ENCODE data around the gene DFFA. TPM values are rescaled to one million over a fixed set of nuclear protein-coding genes. Genes with fewer than 3 reads are reported as not detected.
A peak's percentile ranks its signal among the peaks of the same experiment; 100 is the strongest.

DFFA gene
- total and polyA plus RNA-seq, 2 donors (not counting 1 experiment from before 2014, with no cell fraction given) = 27.8 to 33.5 TPM

DNA sequence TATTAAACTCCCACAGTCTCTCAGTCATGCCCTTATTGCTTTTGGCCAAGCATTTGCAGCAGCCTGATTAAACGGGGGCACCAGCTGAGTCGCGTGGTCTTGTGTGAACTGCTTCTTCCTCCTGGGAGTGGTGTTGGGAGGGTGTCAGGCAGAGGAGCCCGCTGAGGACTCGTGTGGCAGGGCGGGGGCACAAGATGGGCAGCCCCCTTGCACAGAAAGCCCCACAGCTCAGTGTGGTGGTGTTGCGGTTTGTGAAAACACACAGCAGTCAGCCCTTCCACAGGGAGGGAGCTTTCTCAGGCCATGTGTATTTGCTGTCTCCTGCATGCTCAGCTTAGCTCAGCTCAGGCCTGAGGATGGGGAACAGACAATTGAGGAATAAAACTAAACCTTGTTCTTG is 24.8 kb upstream of the DFFA start:
- H3K9me3 ChIP-seq (ENCODE audit: control insufficient read depth, insufficient read depth, low read depth, low read length) = no peaks in the 10 kb centered on the region
- DNase-seq (ENCODE audit: low read depth in 2 of 2) = no peak
- H2AFZ ChIP-seq (ENCODE audit: low read length) = no peak overlapping the region
- TF ChIP-seq, protein P1, sequence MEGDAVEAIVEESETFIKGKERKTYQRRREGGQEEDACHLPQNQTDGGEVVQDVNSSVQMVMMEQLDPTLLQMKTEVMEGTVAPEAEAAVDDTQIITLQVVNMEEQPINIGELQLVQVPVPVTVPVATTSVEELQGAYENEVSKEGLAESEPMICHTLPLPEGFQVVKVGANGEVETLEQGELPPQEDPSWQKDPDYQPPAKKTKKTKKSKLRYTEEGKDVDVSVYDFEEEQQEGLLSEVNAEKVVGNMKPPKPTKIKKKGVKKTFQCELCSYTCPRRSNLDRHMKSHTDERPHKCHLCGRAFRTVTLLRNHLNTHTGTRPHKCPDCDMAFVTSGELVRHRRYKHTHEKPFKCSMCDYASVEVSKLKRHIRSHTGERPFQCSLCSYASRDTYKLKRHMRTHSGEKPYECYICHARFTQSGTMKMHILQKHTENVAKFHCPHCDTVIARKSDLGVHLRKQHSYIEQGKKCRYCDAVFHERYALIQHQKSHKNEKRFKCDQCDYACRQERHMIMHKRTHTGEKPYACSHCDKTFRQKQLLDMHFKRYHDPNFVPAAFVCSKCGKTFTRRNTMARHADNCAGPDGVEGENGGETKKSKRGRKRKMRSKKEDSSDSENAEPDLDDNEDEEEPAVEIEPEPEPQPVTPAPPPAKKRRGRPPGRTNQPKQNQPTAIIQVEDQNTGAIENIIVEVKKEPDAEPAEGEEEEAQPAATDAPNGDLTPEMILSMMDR (conservative IDR thresholded peaks at IDR 0.05 in 1 of 2, IDR thresholded peaks at IDR 0.05 in 1 of 2; ENCODE audit: low read depth in 1 of 2, low read length in 2 of 2) = no peak
- H3K79me2 ChIP-seq (ENCODE audit: control insufficient read depth, insufficient read depth, low read length) = peaks cover 16% of the 10 kb centered on the region
- no peaks in the 10 kb centered on the region for H3K4me1 ChIP-seq (ENCODE audit: control insufficient read depth, extremely low read depth, insufficient read depth, low read length)
- no peak overlapping the region for H3K4me3 ChIP-seq (replicated peaks in 1 of 4; ENCODE audit: control extremely low read depth in 1 of 4, insufficient read depth in 1 of 4, low read depth in 3 of 4, low read length in 4 of 4)
- H3K4me2 ChIP-seq (ENCODE audit: extremely low read depth, insufficient read depth, low read length) = no peak overlapping the region
- H3K9ac ChIP-seq (ENCODE audit: insufficient read depth, low read length) = no peak overlapping the region
- H3K36me3 ChIP-seq (ENCODE audit: control insufficient read depth, insufficient read depth, low read length) = peaks cover 2% of the 10 kb centered on the region
- no peak overlapping the region for H3K27ac ChIP-seq (ENCODE audit: insufficient read depth, low read length)
- no peaks in the 10 kb centered on the region for H4K20me1 ChIP-seq (ENCODE audit: control insufficient read depth, extremely low read depth, insufficient read depth, low read length)
- no peaks in the 10 kb centered on the region for H3K27me3 ChIP-seq (ENCODE audit: control insufficient read depth, insufficient read depth, low read length)

DNA sequence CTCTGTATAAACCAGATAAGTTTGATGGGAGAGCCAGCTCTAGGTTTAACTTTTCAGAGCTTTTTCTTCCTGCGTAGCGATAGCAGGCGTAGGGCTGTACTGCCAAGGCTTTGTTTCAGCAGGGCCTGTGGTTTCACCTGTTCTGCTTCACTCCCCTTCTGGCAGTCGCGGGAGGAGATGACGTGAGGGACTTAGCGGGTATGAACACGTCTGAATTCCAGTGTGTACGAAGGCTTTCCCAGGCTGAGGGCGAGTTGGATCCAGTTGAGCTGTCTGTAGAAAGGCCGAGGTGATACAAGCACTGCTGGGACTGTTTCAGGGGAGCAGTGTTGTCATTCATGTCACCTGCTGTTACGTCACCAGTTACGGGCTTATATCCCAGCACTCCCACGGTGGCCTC is 23.6 kb upstream of the DFFA start:
- TF ChIP-seq, protein P1 (conservative IDR thresholded peaks at IDR 0.05 in 1 of 2, IDR thresholded peaks at IDR 0.05 in 1 of 2; ENCODE audit: low read depth in 1 of 2, low read length in 2 of 2) = no peak
- no peak for TF ChIP-seq EZH2 (IDR thresholded peaks at IDR 0.05; ENCODE audit: low read length, missing control alignments)
- no peaks in the 10 kb centered on the region for H3K27me3 ChIP-seq (ENCODE audit: control insufficient read depth, insufficient read depth, low read length)
- peaks cover 2% of the 10 kb centered on the region for H3K36me3 ChIP-seq (ENCODE audit: control insufficient read depth, insufficient read depth, low read length)
- H3K4me3 ChIP-seq (replicated peaks in 1 of 4; ENCODE audit: control extremely low read depth in 1 of 4, insufficient read depth in 1 of 4, low read depth in 3 of 4, low read length in 4 of 4) = no peak overlapping the region
- no peaks in the 10 kb centered on the region for H3K9me3 ChIP-seq (ENCODE audit: control insufficient read depth, insufficient read depth, low read depth, low read length)
- H3K4me2 ChIP-seq (ENCODE audit: extremely low read depth, insufficient read depth, low read length) = no peak overlapping the region
- no peak overlapping the region for H3K9ac ChIP-seq (ENCODE audit: insufficient read depth, low read length)
- peaks cover 16% of the 10 kb centered on the region for H3K79me2 ChIP-seq (ENCODE audit: control insufficient read depth, insufficient read depth, low read length)
- H4K20me1 ChIP-seq (ENCODE audit: control insufficient read depth, extremely low read depth, insufficient read depth, low read length) = no peaks in the 10 kb centered on the region
- no peak overlapping the region for H3K27ac ChIP-seq (ENCODE audit: insufficient read depth, low read length)
- no peak overlapping the region for H2AFZ ChIP-seq (ENCODE audit: low read length)
- DNase-seq (ENCODE audit: low read depth in 2 of 2) = no peak
- H3K4me1 ChIP-seq (ENCODE audit: control insufficient read depth, extremely low read depth, insufficient read depth, low read length) = no peaks in the 10 kb centered on the region

DNA sequence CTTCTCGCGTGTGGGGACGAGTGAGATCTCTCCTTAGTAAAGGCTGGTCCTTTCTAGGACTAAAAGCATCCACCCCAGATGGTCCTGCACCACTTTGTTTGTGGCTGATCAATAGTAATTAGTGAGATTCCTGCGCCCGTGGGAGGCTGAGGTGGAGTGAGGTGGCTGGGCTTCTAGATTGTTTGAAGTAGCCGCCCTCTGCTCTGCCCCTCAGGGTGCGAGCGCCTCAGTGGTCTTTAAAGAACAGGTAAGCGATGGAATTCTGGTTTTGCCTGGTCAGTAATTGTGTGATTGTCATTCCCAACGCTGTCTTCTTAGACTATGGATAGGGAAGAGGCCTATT is 23.1 kb upstream of the DFFA start:
- no peaks in the 10 kb centered on the region for H3K4me1 ChIP-seq (ENCODE audit: control insufficient read depth, extremely low read depth, insufficient read depth, low read length)
- H3K9ac ChIP-seq (ENCODE audit: insufficient read depth, low read length) = no peak overlapping the region
- H3K4me3 ChIP-seq (replicated peaks in 1 of 4; ENCODE audit: control extremely low read depth in 1 of 4, insufficient read depth in 1 of 4, low read depth in 3 of 4, low read length in 4 of 4) = peak overlapping the region in 1 of 4 experiments; percentile 44
- no peak overlapping the region for H2AFZ ChIP-seq (ENCODE audit: low read length)
- no peak for TF ChIP-seq EZH2 (IDR thresholded peaks at IDR 0.05; ENCODE audit: low read length, missing control alignments)
- TF ChIP-seq, protein P1 (conservative IDR thresholded peaks at IDR 0.05 in 1 of 2, IDR thresholded peaks at IDR 0.05 in 1 of 2; ENCODE audit: low read depth in 1 of 2, low read length in 2 of 2) = no peak
- no peaks in the 10 kb centered on the region for H3K9me3 ChIP-seq (ENCODE audit: control insufficient read depth, insufficient read depth, low read depth, low read length)
- peak overlapping the region; percentile 70 for H3K4me2 ChIP-seq (ENCODE audit: extremely low read depth, insufficient read depth, low read length)
- peaks cover 2% of the 10 kb centered on the region for H3K36me3 ChIP-seq (ENCODE audit: control insufficient read depth, insufficient read depth, low read length)
- H4K20me1 ChIP-seq (ENCODE audit: control insufficient read depth, extremely low read depth, insufficient read depth, low read length) = no peaks in the 10 kb centered on the region
- H3K79me2 ChIP-seq (ENCODE audit: control insufficient read depth, insufficient read depth, low read length) = peaks cover 16% of the 10 kb centered on the region
- no peak for DNase-seq (ENCODE audit: low read depth in 2 of 2)
- no peaks in the 10 kb centered on the region for H3K27me3 ChIP-seq (ENCODE audit: control insufficient read depth, insufficient read depth, low read length)
- peak overlapping the region; percentile 40 for H3K27ac ChIP-seq (ENCODE audit: insufficient read depth, low read length)
